Mucosa of descending colon (tissue), 3 donors: ENCODE results near the gene SLC4A4. TPM values are rescaled to one million over a fixed set of nuclear protein-coding genes. Genes with fewer than 3 reads are reported as not detected.
A peak's percentile ranks its signal among the peaks of the same experiment; 100 is the strongest.

Source experiments
- ATAC-seq: fragments of 200-7000 bp; cut with Tn5 transposase; one replicate; pipeline ENCODE4 v1.9.1; 2020; ENCODE audit warnings: mild to moderate bottlenecking, moderate library complexity
- DNase-seq, 3 donors: peaks; one replicate each; pipeline ENCODE4 v3.0.0-alpha.2; 2020
- H3K36me3 ChIP-seq: fragments of 200-600 bp; one replicate; pipeline ENCODE4 v1.8.0; 2021; ENCODE audit warnings: low read depth, mild to moderate bottlenecking
- H3K4me1 ChIP-seq: fragments of 200-600 bp; one replicate; pipeline ENCODE4 v1.8.0; 2021; ENCODE audit warnings: low read depth, mild to moderate bottlenecking
- H3K4me3 ChIP-seq: fragments of 200-600 bp; one replicate; pipeline ENCODE4 v1.8.0; 2021; ENCODE audit warnings: mild to moderate bottlenecking
- H3K9me3 ChIP-seq: fragments of 200-600 bp; one replicate; pipeline ENCODE4 v1.8.0; 2021; ENCODE audit warnings: mild to moderate bottlenecking
- CTCF ChIP-seq: fragments of 200-600 bp; IDR thresholded peaks from one replicate; pipeline ENCODE4 v1.8.0; 2022; ENCODE audit warnings: antibody characterized with exemption, mild to moderate bottlenecking
- intact Hi-C, 2 donors: fragments of 100-400 bp; cut with DNase I in 1 of 2; cut with micrococcal nuclease in 1 of 2; formaldehyde crosslinking; loops; one replicate each; pipeline versions ENCODE4 v1.11.0 to v1.11.1; 2022; cut with DNase I, micrococcal nuclease
- total RNA-seq, 3 donors: library from RNA; stranded (reverse); fragmentation: NEBNext Ultra II Directional in 2 of 3; extraction: Animal tissue kit (Norgen Biotek cat#: 25700) in 2 of 3; gene quantifications; one replicate each; pipeline versions ENCODE4 v1.2.1 to v1.2.4, GENCODE V29; 2021 to 2023
- donor health status: DM: no; HTN: no; CAD: no; lungs with moderate emphysema.
- donor health status: DM: no; HTN: no; CAD: no.
- donor health status: DM: no; HTN: yes; CAD: no.

SLC4A4 gene
- total RNA-seq, 3 donors from 2014 or later: 102 to 248 (median 165) TPM

GRCh38 chr4:71294301-71294700 lies 44.5 kb upstream of the SLC4A4 start:
- no peak for DNase-seq
- Histone ChIP-seq H3K9me3 (no peaks in the 10 kb centered on the region), H3K4me1 (peaks cover 5% of the 10 kb centered on the region), H3K4me3 (no peak overlapping the region), H3K36me3 (no peaks in the 10 kb centered on the region)
- intact Hi-C loops: no loop called here
- TF ChIP-seq CTCF: no peak
- no peak for ATAC-seq

GRCh38 chr4:71296945-71297344 lies 41.9 kb upstream of the SLC4A4 start:
- Histone ChIP-seq H3K4me3 (no peak overlapping the region), H3K36me3 (no peaks in the 10 kb centered on the region), H3K9me3 (no peaks in the 10 kb centered on the region), H3K4me1 (peaks cover 11% of the 10 kb centered on the region)
- no peak for TF ChIP-seq CTCF
- DNase-seq (peak in 2 of 3 donors; percentile 21 to 35), ATAC-seq (peak; percentile 77)
- intact Hi-C loops: no loop called here

- ATAC-seq: no peak
- intact Hi-C loops: no loop called here
- Histone ChIP-seq H3K9me3 (no peaks in the 10 kb centered on the region), H3K4me1 (peaks cover 16% of the 10 kb centered on the region), H3K36me3 (no peaks in the 10 kb centered on the region), H3K4me3 (no peak overlapping the region)
- DNase-seq: peak in 1 of 3 donors; percentile 21
- no peak for TF ChIP-seq CTCF
These were observed 38.5 kb upstream of the SLC4A4 start for GRCh38 chr4:71300362-71300761.

- ATAC-seq (peak; percentile 39), DNase-seq (peak; percentile 67 to 72 (median 67))
- Histone ChIP-seq H3K9me3 (no peaks in the 10 kb centered on the region), H3K4me1 (peaks cover 16% of the 10 kb centered on the region), H3K36me3 (no peaks in the 10 kb centered on the region), H3K4me3 (no peak overlapping the region)
- intact Hi-C loops: no loop called here
- no peak for TF ChIP-seq CTCF
These were observed 37.9 kb upstream of the SLC4A4 start for GRCh38 chr4:71300964-71301363.

- no peak for TF ChIP-seq CTCF
- no peaks in the 10 kb centered on the region for H3K36me3 ChIP-seq
- no peaks in the 10 kb centered on the region for H3K9me3 ChIP-seq
- DNase-seq (no peak), ATAC-seq (no peak)
- intact Hi-C loops: no loop called here
- peaks cover 23% of the 10 kb centered on the region for H3K4me1 ChIP-seq
- no peak overlapping the region for H3K4me3 ChIP-seq
These were observed 35.5 kb upstream of the SLC4A4 start for GRCh38 chr4:71303287-71303686.

GRCh38 chr4:71303850-71304249 lies 35.0 kb upstream of the SLC4A4 start:
- Histone ChIP-seq H3K4me1 (peaks cover 23% of the 10 kb centered on the region), H3K36me3 (no peaks in the 10 kb centered on the region), H3K4me3 (no peak overlapping the region), H3K9me3 (no peaks in the 10 kb centered on the region)
- intact Hi-C loops: no loop called here
- TF ChIP-seq CTCF: no peak
- ATAC-seq (no peak), DNase-seq (no peak)
